Endothelial cell (in vitro differentiated cells): Measurements from ENCODE around the gene PLCG2. TPM values are rescaled to one million over a fixed set of nuclear protein-coding genes. Genes with fewer than 3 reads are reported as not detected.
A peak's percentile ranks its signal among the peaks of the same experiment; 100 is the strongest.

Experiments used
- DNase-seq: peaks from one replicate; pipeline ENCODE4 v3.0.0; 2021; ENCODE audit warnings: low spot score
- H3K27ac Mint-ChIP-seq: one replicate; pipeline ENCODE4 v1.8.0; 2021; ENCODE audit warnings: mixed read lengths, inconsistent platforms; ENCODE audit not compliant: unreplicated experiment
- H3K27me3 Mint-ChIP-seq: one replicate; pipeline ENCODE4 v1.8.0; 2021; ENCODE audit warnings: mild to moderate bottlenecking, moderate library complexity, mixed read lengths, inconsistent platforms; ENCODE audit not compliant: unreplicated experiment
- H3K36me3 Mint-ChIP-seq: one replicate; pipeline ENCODE4 v1.8.0; 2021; ENCODE audit warnings: mild to moderate bottlenecking, low read depth, mixed read lengths, inconsistent platforms; ENCODE audit not compliant: unreplicated experiment
- H3K4me1 Mint-ChIP-seq: one replicate; pipeline ENCODE4 v1.8.0; 2021; ENCODE audit warnings: mild to moderate bottlenecking, mixed read lengths, inconsistent platforms; ENCODE audit not compliant: unreplicated experiment
- H3K4me3 Mint-ChIP-seq: one replicate; pipeline ENCODE4 v1.8.0; 2021; ENCODE audit warnings: mild to moderate bottlenecking, mixed read lengths, inconsistent platforms; ENCODE audit not compliant: unreplicated experiment
- H3K9me3 Mint-ChIP-seq: one replicate; pipeline ENCODE4 v1.8.0; 2021; ENCODE audit warnings: mixed read lengths, inconsistent platforms; ENCODE audit not compliant: unreplicated experiment
- CTCF ChIP-seq: fragments of 200-600 bp; sonication (generic); IDR thresholded peaks from one replicate; pipeline ENCODE4 v1.5.0; 2021; ENCODE audit warnings: antibody characterized with exemption; ENCODE audit not compliant: unreplicated experiment
- total RNA-seq: library from RNA; stranded (reverse); fragmentation: NEBNext Ultra II Directional; extraction: Animal tissue kit (Norgen Biotek cat#: 25700); gene quantifications from one replicate; pipeline ENCODE4 v1.2.1, GENCODE V29; 2021; ENCODE audit not compliant: unreplicated experiment

PLCG2 gene
- total RNA-seq, 1 donor from 2014 or later: 103 TPM

GRCh38 chr16:81842564-81843242, 63.6 kb downstream of the PLCG2 start:
- no peak for DNase-seq
- Mint-ChIP-seq H3K27me3 (peaks cover 3% of the 10 kb centered on the region), H3K4me1 (peaks cover 11% of the 10 kb centered on the region), H3K4me3 (no peak overlapping the region), H3K36me3 (peaks cover 10% of the 10 kb centered on the region), H3K9me3 (no peaks in the 10 kb centered on the region), H3K27ac (no peak overlapping the region)
- peak; percentile 29 for TF ChIP-seq CTCF

- Mint-ChIP-seq H3K36me3 (peaks cover 10% of the 10 kb centered on the region), H3K4me1 (peaks cover 11% of the 10 kb centered on the region), H3K27me3 (peaks cover 3% of the 10 kb centered on the region), H3K27ac (no peak overlapping the region), H3K4me3 (no peak overlapping the region), H3K9me3 (no peaks in the 10 kb centered on the region)
- no peak for TF ChIP-seq CTCF
- DNase-seq: no peak
Observed at GRCh38 chr16:81843243-81843582, 64.1 kb downstream of the PLCG2 start.

- Mint-ChIP-seq H3K4me3 (no peak overlapping the region), H3K9me3 (no peaks in the 10 kb centered on the region), H3K27me3 (peaks cover 3% of the 10 kb centered on the region), H3K36me3 (peaks cover 10% of the 10 kb centered on the region), H3K4me1 (peaks cover 11% of the 10 kb centered on the region), H3K27ac (no peak overlapping the region)
- no peak for TF ChIP-seq CTCF
- DNase-seq: no peak
Observed at GRCh38 chr16:81843683-81844082, 64.6 kb downstream of the PLCG2 start.

GRCh38 chr16:81846105-81846504, 67.0 kb downstream of the PLCG2 start:
- TF ChIP-seq CTCF: no peak

GRCh38 chr16:81848306-81848853, 69.3 kb downstream of the PLCG2 start:
- no peak for DNase-seq
- Mint-ChIP-seq H3K4me1 (peaks cover under 1% of the 10 kb centered on the region), H3K36me3 (peaks cover 3% of the 10 kb centered on the region), H3K9me3 (no peaks in the 10 kb centered on the region), H3K27ac (no peak overlapping the region), H3K27me3 (no peaks in the 10 kb centered on the region), H3K4me3 (no peak overlapping the region)
- no peak for TF ChIP-seq CTCF

More at GRCh38 chr16:81846105-81846504, 67.0 kb downstream of the PLCG2 start:
- Mint-ChIP-seq H3K4me3 (no peak overlapping the region), H3K27ac (no peak overlapping the region), H3K36me3 (peaks cover 10% of the 10 kb centered on the region), H3K9me3 (no peaks in the 10 kb centered on the region), H3K27me3 (peaks cover 3% of the 10 kb centered on the region), H3K4me1 (peaks cover 11% of the 10 kb centered on the region)
- no peak for DNase-seq
